Measurements from ENCODE around the gene SLCO3A1.

The SLCO3A1 gene

GRCh38 chr15:91929509-91929908 is 76.0 kb downstream of the SLCO3A1 start:
- Histone ChIP-seq H3K36me3 (ENCODE audit: insufficient read depth, low read length) (no peaks in the 10 kb centered on the region), H3K4me1 (ENCODE audit: control insufficient read depth, insufficient read depth, low read length) (no peaks in the 10 kb centered on the region), H3K4me2 (ENCODE audit: low read length) (no peak overlapping the region)

GRCh38 chr15:91930092-91930491 is 76.6 kb downstream of the SLCO3A1 start:
- Histone ChIP-seq H3K4me1 (ENCODE audit: control insufficient read depth, insufficient read depth, low read length) (no peaks in the 10 kb centered on the region), H3K9me3 (replicated peaks; ENCODE audit: low read length) (no peaks in the 10 kb centered on the region), H3K27me3 (ENCODE audit: control insufficient read depth, insufficient read depth, low read length) (no peaks in the 10 kb centered on the region), H3K9ac (ENCODE audit: low read depth, low read length) (no peak overlapping the region), H3K4me2 (ENCODE audit: low read length) (no peak overlapping the region), H3K36me3 (ENCODE audit: insufficient read depth, low read length) (no peaks in the 10 kb centered on the region), H3K4me3 (ENCODE audit: low read length) (no peak overlapping the region)

More at GRCh38 chr15:91929509-91929908, 76.0 kb downstream of the SLCO3A1 start:
- Histone ChIP-seq H3K9me3 (replicated peaks; ENCODE audit: low read length) (no peaks in the 10 kb centered on the region), H3K9ac (ENCODE audit: low read depth, low read length) (no peak overlapping the region), H3K27me3 (ENCODE audit: control insufficient read depth, insufficient read depth, low read length) (no peaks in the 10 kb centered on the region), H3K4me3 (ENCODE audit: low read length) (no peak overlapping the region)

GRCh38 chr15:91936182-91936775 is 82.8 kb downstream of the SLCO3A1 start:
- Histone ChIP-seq H3K9ac (ENCODE audit: low read depth, low read length) (no peak overlapping the region), H3K4me1 (ENCODE audit: control insufficient read depth, insufficient read depth, low read length) (no peaks in the 10 kb centered on the region), H3K36me3 (ENCODE audit: insufficient read depth, low read length) (no peaks in the 10 kb centered on the region), H3K4me3 (ENCODE audit: low read length) (no peak overlapping the region), H3K9me3 (replicated peaks; ENCODE audit: low read length) (no peaks in the 10 kb centered on the region), H3K27me3 (ENCODE audit: control insufficient read depth, insufficient read depth, low read length) (no peaks in the 10 kb centered on the region), H3K4me2 (ENCODE audit: low read length) (no peak overlapping the region)

- H3K4me2 ChIP-seq (ENCODE audit: low read length) = no peak overlapping the region
- no peaks in the 10 kb centered on the region for H3K27me3 ChIP-seq (ENCODE audit: control insufficient read depth, insufficient read depth, low read length)
These were observed 83.4 kb downstream of the SLCO3A1 start for GRCh38 chr15:91936927-91937326.

GRCh38 chr15:91938136-91938535 is 84.6 kb downstream of the SLCO3A1 start:
- no peak overlapping the region for H3K4me2 ChIP-seq (ENCODE audit: low read length)
- no peaks in the 10 kb centered on the region for H3K36me3 ChIP-seq (ENCODE audit: insufficient read depth, low read length)
- H3K9ac ChIP-seq (ENCODE audit: low read depth, low read length) = no peak overlapping the region
- no peak overlapping the region for H3K4me3 ChIP-seq (ENCODE audit: low read length)
- H3K27me3 ChIP-seq (ENCODE audit: control insufficient read depth, insufficient read depth, low read length) = no peaks in the 10 kb centered on the region
- H3K4me1 ChIP-seq (ENCODE audit: control insufficient read depth, insufficient read depth, low read length) = peaks cover 9% of the 10 kb centered on the region
- H3K9me3 ChIP-seq (replicated peaks; ENCODE audit: low read length) = no peaks in the 10 kb centered on the region

More at GRCh38 chr15:91936927-91937326, 83.4 kb downstream of the SLCO3A1 start:
- Histone ChIP-seq H3K9me3 (replicated peaks; ENCODE audit: low read length) (no peaks in the 10 kb centered on the region), H3K9ac (ENCODE audit: low read depth, low read length) (no peak overlapping the region), H3K4me3 (ENCODE audit: low read length) (no peak overlapping the region), H3K36me3 (ENCODE audit: insufficient read depth, low read length) (no peaks in the 10 kb centered on the region), H3K4me1 (ENCODE audit: control insufficient read depth, insufficient read depth, low read length) (no peaks in the 10 kb centered on the region)

GRCh38 chr15:91939403-91939831 is 85.9 kb downstream of the SLCO3A1 start:
- Histone ChIP-seq H3K9me3 (replicated peaks; ENCODE audit: low read length) (no peaks in the 10 kb centered on the region), H3K4me2 (ENCODE audit: low read length) (no peak overlapping the region), H3K9ac (ENCODE audit: low read depth, low read length) (no peak overlapping the region), H3K4me3 (ENCODE audit: low read length) (no peak overlapping the region), H3K27me3 (ENCODE audit: control insufficient read depth, insufficient read depth, low read length) (no peaks in the 10 kb centered on the region), H3K4me1 (ENCODE audit: control insufficient read depth, insufficient read depth, low read length) (peaks cover 11% of the 10 kb centered on the region), H3K36me3 (ENCODE audit: insufficient read depth, low read length) (no peaks in the 10 kb centered on the region)

- Histone ChIP-seq H3K27me3 (ENCODE audit: control insufficient read depth, insufficient read depth, low read length) (no peaks in the 10 kb centered on the region), H3K9me3 (replicated peaks; ENCODE audit: low read length) (no peaks in the 10 kb centered on the region), H3K4me1 (ENCODE audit: control insufficient read depth, insufficient read depth, low read length) (peaks cover 11% of the 10 kb centered on the region), H3K36me3 (ENCODE audit: insufficient read depth, low read length) (no peaks in the 10 kb centered on the region), H3K4me3 (ENCODE audit: low read length) (no peak overlapping the region), H3K4me2 (ENCODE audit: low read length) (no peak overlapping the region), H3K9ac (ENCODE audit: low read depth, low read length) (no peak overlapping the region)
These were observed 87.2 kb downstream of the SLCO3A1 start for GRCh38 chr15:91940496-91941381.

- H3K9me3 ChIP-seq (replicated peaks; ENCODE audit: low read length) = no peaks in the 10 kb centered on the region
- H3K4me3 ChIP-seq (ENCODE audit: low read length) = no peak overlapping the region
- H3K4me1 ChIP-seq (ENCODE audit: control insufficient read depth, insufficient read depth, low read length) = peaks cover 11% of the 10 kb centered on the region
- H3K9ac ChIP-seq (ENCODE audit: low read depth, low read length) = no peak overlapping the region
- peak overlapping the region; percentile 78 for H3K4me2 ChIP-seq (ENCODE audit: low read length)
- no peaks in the 10 kb centered on the region for H3K27me3 ChIP-seq (ENCODE audit: control insufficient read depth, insufficient read depth, low read length)
- H3K36me3 ChIP-seq (ENCODE audit: insufficient read depth, low read length) = no peaks in the 10 kb centered on the region
These were observed 88.6 kb downstream of the SLCO3A1 start for GRCh38 chr15:91941871-91942658.

- H3K36me3 ChIP-seq (ENCODE audit: insufficient read depth, low read length) = no peaks in the 10 kb centered on the region
- peak overlapping the region; percentile 78 for H3K4me2 ChIP-seq (ENCODE audit: low read length)
- H3K27me3 ChIP-seq (ENCODE audit: control insufficient read depth, insufficient read depth, low read length) = no peaks in the 10 kb centered on the region
- H3K9ac ChIP-seq (ENCODE audit: low read depth, low read length) = no peak overlapping the region
- no peaks in the 10 kb centered on the region for H3K9me3 ChIP-seq (replicated peaks; ENCODE audit: low read length)
- H3K4me1 ChIP-seq (ENCODE audit: control insufficient read depth, insufficient read depth, low read length) = peaks cover 11% of the 10 kb centered on the region
- H3K4me3 ChIP-seq (ENCODE audit: low read length) = peak overlapping the region; percentile 41
These were observed 89.3 kb downstream of the SLCO3A1 start for GRCh38 chr15:91942720-91943394.

- Histone ChIP-seq H3K4me3 (ENCODE audit: low read length) (no peak overlapping the region), H3K9me3 (replicated peaks; ENCODE audit: low read length) (no peaks in the 10 kb centered on the region), H3K36me3 (ENCODE audit: insufficient read depth, low read length) (no peaks in the 10 kb centered on the region), H3K27me3 (ENCODE audit: control insufficient read depth, insufficient read depth, low read length) (no peaks in the 10 kb centered on the region), H3K4me1 (ENCODE audit: control insufficient read depth, insufficient read depth, low read length) (peaks cover 18% of the 10 kb centered on the region), H3K9ac (ENCODE audit: low read depth, low read length) (no peak overlapping the region), H3K4me2 (ENCODE audit: low read length) (no peak overlapping the region)
These were observed 90.8 kb downstream of the SLCO3A1 start for GRCh38 chr15:91944331-91944730.

GRCh38 chr15:91945385-91945784 is 91.9 kb downstream of the SLCO3A1 start:
- Histone ChIP-seq H3K4me3 (ENCODE audit: low read length) (no peak overlapping the region), H3K27me3 (ENCODE audit: control insufficient read depth, insufficient read depth, low read length) (no peaks in the 10 kb centered on the region), H3K4me1 (ENCODE audit: control insufficient read depth, insufficient read depth, low read length) (peaks cover 18% of the 10 kb centered on the region), H3K9ac (ENCODE audit: low read depth, low read length) (no peak overlapping the region), H3K9me3 (replicated peaks; ENCODE audit: low read length) (no peaks in the 10 kb centered on the region), H3K4me2 (ENCODE audit: low read length) (no peak overlapping the region), H3K36me3 (ENCODE audit: insufficient read depth, low read length) (no peaks in the 10 kb centered on the region)
